ENCODE results near the gene POLR3E. TPM values are rescaled to one million over a fixed set of nuclear protein-coding genes. Genes with fewer than 3 reads are reported as not detected.

The POLR3E gene
- total RNA-seq, 1 donor from 2014 or later = 32.5 TPM

DNA sequence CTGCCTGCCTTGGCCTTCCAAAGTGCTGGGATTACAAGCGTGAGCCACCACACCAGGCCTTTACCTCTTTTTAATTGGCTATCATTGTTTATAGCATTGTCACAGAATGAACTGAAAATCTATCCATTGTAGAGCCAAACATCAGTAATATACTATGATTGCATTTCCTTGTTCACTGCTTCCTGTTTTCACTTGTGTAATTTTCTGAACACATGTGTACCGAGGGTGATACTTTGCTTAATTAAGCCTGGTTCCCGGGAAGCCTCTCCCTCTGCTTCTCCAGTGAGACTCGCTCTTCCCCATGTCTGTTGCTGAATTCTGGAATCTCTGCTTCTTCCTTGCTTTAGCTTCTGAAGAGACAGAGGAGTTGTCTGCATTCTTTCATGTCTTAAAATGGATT lies 33.1 kb downstream of the POLR3E start:
- DNase-seq (ENCODE audit: low read depth) (no peak), FAIRE-seq (no peak)
- Mint-ChIP-seq H3K4me1 (ENCODE audit: low read depth, unreplicated experiment) (no peaks in the 10 kb centered on the region), H3K27me3 (ENCODE audit: low read depth, unreplicated experiment) (no peaks in the 10 kb centered on the region), H3K36me3 (ENCODE audit: low read depth, unreplicated experiment) (peaks cover 24% of the 10 kb centered on the region), H3K27ac (ENCODE audit: unreplicated experiment) (peak overlapping the region; percentile 41), H3K4me3 (ENCODE audit: unreplicated experiment) (no peak overlapping the region), H3K9me3 (ENCODE audit: unreplicated experiment) (no peaks in the 10 kb centered on the region)
- Histone ChIP-seq H3K4me1 (ENCODE audit: insufficient read depth, low read length) (no peaks in the 10 kb centered on the region), H3K36me3 (ENCODE audit: insufficient read depth, low read length) (peaks cover 42% of the 10 kb centered on the region), H3K9me3 (ENCODE audit: insufficient read depth, low read depth, low read length) (no peaks in the 10 kb centered on the region), H3K9ac (ENCODE audit: low read length) (no peak overlapping the region), H3K27me3 (ENCODE audit: insufficient read depth, low read length) (no peaks in the 10 kb centered on the region), H4K20me1 (ENCODE audit: insufficient read depth, low read length) (peaks cover 59% of the 10 kb centered on the region), H3K79me2 (ENCODE audit: insufficient read depth, low read length) (peaks cover under 1% of the 10 kb centered on the region), H2AFZ (ENCODE audit: low read depth, low read length) (no peak overlapping the region), H3K27ac (ENCODE audit: low read depth, low read length) (no peak overlapping the region), H3K4me3 (ENCODE audit: insufficient read depth, low read depth, low read length) (no peak overlapping the region), H3K4me2 (ENCODE audit: low read length) (no peak overlapping the region)
- TF ChIP-seq, protein P1, sequence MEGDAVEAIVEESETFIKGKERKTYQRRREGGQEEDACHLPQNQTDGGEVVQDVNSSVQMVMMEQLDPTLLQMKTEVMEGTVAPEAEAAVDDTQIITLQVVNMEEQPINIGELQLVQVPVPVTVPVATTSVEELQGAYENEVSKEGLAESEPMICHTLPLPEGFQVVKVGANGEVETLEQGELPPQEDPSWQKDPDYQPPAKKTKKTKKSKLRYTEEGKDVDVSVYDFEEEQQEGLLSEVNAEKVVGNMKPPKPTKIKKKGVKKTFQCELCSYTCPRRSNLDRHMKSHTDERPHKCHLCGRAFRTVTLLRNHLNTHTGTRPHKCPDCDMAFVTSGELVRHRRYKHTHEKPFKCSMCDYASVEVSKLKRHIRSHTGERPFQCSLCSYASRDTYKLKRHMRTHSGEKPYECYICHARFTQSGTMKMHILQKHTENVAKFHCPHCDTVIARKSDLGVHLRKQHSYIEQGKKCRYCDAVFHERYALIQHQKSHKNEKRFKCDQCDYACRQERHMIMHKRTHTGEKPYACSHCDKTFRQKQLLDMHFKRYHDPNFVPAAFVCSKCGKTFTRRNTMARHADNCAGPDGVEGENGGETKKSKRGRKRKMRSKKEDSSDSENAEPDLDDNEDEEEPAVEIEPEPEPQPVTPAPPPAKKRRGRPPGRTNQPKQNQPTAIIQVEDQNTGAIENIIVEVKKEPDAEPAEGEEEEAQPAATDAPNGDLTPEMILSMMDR (IDR thresholded peaks at IDR 0.05; ENCODE audit: insufficient read depth, low read depth, low read length) = no peak
- no peak for TF ChIP-seq EZH2 (IDR thresholded peaks at IDR 0.05; ENCODE audit: insufficient read depth, low read length)

DNA sequence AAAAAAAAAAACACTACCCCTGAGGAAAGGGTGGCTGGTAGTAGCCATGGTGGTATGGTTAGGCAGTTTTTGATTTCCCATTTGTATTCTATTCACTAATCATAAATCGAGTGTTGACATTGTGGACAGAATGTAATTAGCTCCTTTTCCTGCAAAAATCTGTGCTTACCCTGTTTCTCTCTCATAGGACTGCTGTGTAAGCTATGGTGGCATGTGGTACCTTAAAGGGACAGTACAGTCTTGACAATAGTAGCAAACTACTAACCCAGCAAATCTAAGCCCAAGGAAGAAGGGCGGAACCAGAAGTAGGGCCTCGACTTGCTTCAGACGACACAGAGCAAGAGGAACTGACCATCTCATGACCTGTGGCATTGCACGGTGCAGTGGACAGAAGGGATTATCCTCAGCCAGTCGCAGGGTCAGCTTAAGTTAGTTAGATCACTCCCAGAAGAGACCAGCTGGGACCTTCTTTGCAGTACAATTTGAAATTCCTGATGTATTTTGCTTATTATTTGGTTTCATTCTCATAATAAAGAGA lies 36.3 kb downstream of the POLR3E start:
- Mint-ChIP-seq H3K4me1 (ENCODE audit: low read depth, unreplicated experiment) (peaks cover 3% of the 10 kb centered on the region), H3K4me3 (ENCODE audit: unreplicated experiment) (no peak overlapping the region), H3K9me3 (ENCODE audit: unreplicated experiment) (peaks cover 13% of the 10 kb centered on the region), H3K27me3 (ENCODE audit: low read depth, unreplicated experiment) (no peaks in the 10 kb centered on the region), H3K27ac (ENCODE audit: unreplicated experiment) (no peak overlapping the region), H3K36me3 (ENCODE audit: low read depth, unreplicated experiment) (peaks cover 43% of the 10 kb centered on the region)
- H3K79me2 ChIP-seq (ENCODE audit: insufficient read depth, low read length) = peaks cover 16% of the 10 kb centered on the region
- no peak overlapping the region for H3K27ac ChIP-seq (ENCODE audit: low read depth, low read length)
- no peaks in the 10 kb centered on the region for H3K4me1 ChIP-seq (ENCODE audit: insufficient read depth, low read length)
- H4K20me1 ChIP-seq (ENCODE audit: insufficient read depth, low read length) = peaks cover 56% of the 10 kb centered on the region
- H3K27me3 ChIP-seq (ENCODE audit: insufficient read depth, low read length) = no peaks in the 10 kb centered on the region
- H2AFZ ChIP-seq (ENCODE audit: low read depth, low read length) = no peak overlapping the region
- no peak overlapping the region for H3K4me3 ChIP-seq (ENCODE audit: insufficient read depth, low read depth, low read length)
- no peaks in the 10 kb centered on the region for H3K9me3 ChIP-seq (ENCODE audit: insufficient read depth, low read depth, low read length)
- no peak overlapping the region for H3K4me2 ChIP-seq (ENCODE audit: low read length)
- no peak overlapping the region for H3K9ac ChIP-seq (ENCODE audit: low read length)
- FAIRE-seq (no peak), DNase-seq (ENCODE audit: low read depth) (no peak)
- TF ChIP-seq, protein P1 (IDR thresholded peaks at IDR 0.05; ENCODE audit: insufficient read depth, low read depth, low read length) = no peak
- TF ChIP-seq EZH2 (IDR thresholded peaks at IDR 0.05; ENCODE audit: insufficient read depth, low read length) = no peak
- peaks cover 58% of the 10 kb centered on the region for H3K36me3 ChIP-seq (ENCODE audit: insufficient read depth, low read length)

DNA sequence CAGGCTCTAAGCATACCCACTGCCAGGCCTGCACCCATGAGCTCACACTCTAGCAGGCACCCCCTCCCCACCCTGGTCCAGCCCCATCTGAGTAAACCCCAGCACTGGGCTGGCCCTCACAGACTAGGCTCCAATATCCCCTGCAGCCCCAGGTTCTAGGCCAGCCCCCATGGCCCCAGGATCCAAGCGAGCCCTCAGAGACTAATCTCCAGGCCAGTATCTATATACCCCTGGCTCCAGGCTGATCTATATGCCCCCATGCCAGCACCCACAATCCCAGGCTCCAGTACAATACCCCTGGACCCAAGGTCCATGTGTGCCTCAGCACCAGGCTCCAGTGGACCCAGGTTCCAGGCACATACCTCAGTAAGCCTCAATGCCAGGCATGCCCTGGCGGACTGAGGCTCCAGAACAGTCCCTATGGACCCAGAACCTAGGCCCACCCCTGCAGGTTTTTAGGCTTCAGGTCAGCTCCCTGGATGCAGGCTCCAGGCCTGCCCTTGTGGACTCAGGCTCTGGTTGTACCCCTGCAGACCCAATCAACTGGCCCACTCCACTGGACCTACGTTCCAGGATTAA lies 38.5 kb downstream of the POLR3E start:
- Mint-ChIP-seq H3K4me1 (ENCODE audit: low read depth, unreplicated experiment) (peaks cover 3% of the 10 kb centered on the region), H3K27me3 (ENCODE audit: low read depth, unreplicated experiment) (no peaks in the 10 kb centered on the region), H3K4me3 (ENCODE audit: unreplicated experiment) (no peak overlapping the region), H3K36me3 (ENCODE audit: low read depth, unreplicated experiment) (peaks cover 54% of the 10 kb centered on the region), H3K9me3 (ENCODE audit: unreplicated experiment) (peaks cover 19% of the 10 kb centered on the region), H3K27ac (ENCODE audit: unreplicated experiment) (no peak overlapping the region)
- Histone ChIP-seq H3K27me3 (ENCODE audit: insufficient read depth, low read length) (no peaks in the 10 kb centered on the region), H3K4me2 (ENCODE audit: low read length) (no peak overlapping the region), H3K4me1 (ENCODE audit: insufficient read depth, low read length) (no peaks in the 10 kb centered on the region), H3K9me3 (ENCODE audit: insufficient read depth, low read depth, low read length) (no peaks in the 10 kb centered on the region), H3K27ac (ENCODE audit: low read depth, low read length) (no peak overlapping the region), H3K36me3 (ENCODE audit: insufficient read depth, low read length) (peaks cover 51% of the 10 kb centered on the region), H3K9ac (ENCODE audit: low read length) (no peak overlapping the region), H4K20me1 (ENCODE audit: insufficient read depth, low read length) (peaks cover 45% of the 10 kb centered on the region), H3K4me3 (ENCODE audit: insufficient read depth, low read depth, low read length) (no peak overlapping the region), H2AFZ (ENCODE audit: low read depth, low read length) (no peak overlapping the region), H3K79me2 (ENCODE audit: insufficient read depth, low read length) (peaks cover 18% of the 10 kb centered on the region)
- FAIRE-seq = no peak
- TF ChIP-seq EZH2 (IDR thresholded peaks at IDR 0.05; ENCODE audit: insufficient read depth, low read length) = no peak
- TF ChIP-seq, protein P1 (IDR thresholded peaks at IDR 0.05; ENCODE audit: insufficient read depth, low read depth, low read length) = no peak
- no peak for DNase-seq (ENCODE audit: low read depth)

Measured in astrocyte (in vitro differentiated cells and primary cell).